Suprapubic skin (tissue), 4 donors: ENCODE measurements around the gene ADARB1. TPM values are rescaled to one million over a fixed set of nuclear protein-coding genes. Genes with fewer than 3 reads are reported as not detected.

Experiments used
- DNase-seq, 2 donors: peaks; one replicate each; pipeline ENCODE4 v3.0.0-alpha.2; 2019; ENCODE audit warnings: low spot score in 2 of 2
- H3K27ac ChIP-seq: fragments of 200-600 bp; sonication (generic); one replicate; pipeline ENCODE4 v1.5.1; 2019
- H3K27me3 ChIP-seq: fragments of 200-600 bp; sonication (generic); one replicate; pipeline ENCODE4 v1.5.1; 2019
- H3K36me3 ChIP-seq: fragments of 200-600 bp; sonication (generic); one replicate; pipeline ENCODE4 v1.5.1; 2019
- H3K4me1 ChIP-seq: fragments of 200-600 bp; sonication (generic); one replicate; pipeline ENCODE4 v1.5.1; 2019
- H3K4me3 ChIP-seq: fragments of 200-600 bp; sonication (generic); one replicate; pipeline ENCODE4 v1.5.1; 2019; ENCODE audit warnings: mild to moderate bottlenecking
- H3K9me3 ChIP-seq: fragments of 200-600 bp; sonication (generic); one replicate; pipeline ENCODE4 v1.5.1; 2019
- CTCF ChIP-seq, 2 donors: fragments of 200-600 bp in 1 of 2; fragments of 450-650 bp in 1 of 2; sonication (generic) in 1 of 2; IDR thresholded peaks; one replicate each; pipeline ENCODE4 v1.5.1; 2016 to 2019; ENCODE audit warnings: antibody characterized with exemption in 2 of 2, mild to moderate bottlenecking in 1 of 2, moderate library complexity in 1 of 2
- EP300 ChIP-seq: sonication (generic); formaldehyde crosslinking; IDR thresholded peaks from one replicate; pipeline ENCODE4 v1.6.1; 2017; ENCODE audit warnings: antibody characterized with exemption
- POLR2A ChIP-seq, 2 donors: fragments of 450-650 bp; IDR thresholded peaks; one replicate each; pipeline ENCODE4 v1.6.1; 2017; ENCODE audit warnings: antibody characterized with exemption in 2 of 2, mild to moderate bottlenecking in 2 of 2, moderate library complexity in 2 of 2
- POLR2AphosphoS5 ChIP-seq, 3 donors: sonication (generic); formaldehyde crosslinking; IDR thresholded peaks; one replicate each; pipeline ENCODE4 v1.6.1; 2017; ENCODE audit warnings: antibody characterized with exemption in 3 of 3
- WGBS: methylation state at CpG from one replicate; pipeline ENCODE4 v1.1.5; 2018; 5-methylcytosine and 5-hydroxymethylcytosine counted together
- total RNA-seq, 4 donors: library from RNA; depleted of rRNA; stranded (reverse); fragments of >200 nt; gene quantifications; one replicate each; pipeline ENCODE4 v1.1.0, GENCODE V29; 2016

ADARB1 gene
- total RNA-seq, 4 donors from 2014 or later, result 13.2 to 23.6 (median 20.3) TPM

GRCh38 chr21:45090966-45091365 lies 16.6 kb downstream of the ADARB1 start:
- no peak for TF ChIP-seq CTCF (IDR thresholded peaks at IDR 0.05)
- no peak for TF ChIP-seq POLR2A (IDR thresholded peaks at IDR 0.05)
- no peak for TF ChIP-seq EP300
- no peak for TF ChIP-seq POLR2AphosphoS5 (IDR thresholded peaks at IDR 0.05)
- H3K4me1 ChIP-seq, result peaks cover 11% of the 10 kb centered on the region
- DNase-seq, result no peak
- H3K36me3 ChIP-seq, result no peaks in the 10 kb centered on the region
- H3K27ac ChIP-seq, result no peak overlapping the region
- no peak overlapping the region for H3K4me3 ChIP-seq
- H3K27me3 ChIP-seq, result no peaks in the 10 kb centered on the region
- no peaks in the 10 kb centered on the region for H3K9me3 ChIP-seq
- WGBS, result 77% methylated on average over 4 of the region's 4 CpGs

GRCh38 chr21:45091550-45092322 lies 17.4 kb downstream of the ADARB1 start:
- 60% methylated on average over 7 of the region's 7 CpGs for WGBS
- H3K4me1 ChIP-seq, result peaks cover 16% of the 10 kb centered on the region
- DNase-seq, result no peak
- no peak overlapping the region for H3K4me3 ChIP-seq
- no peaks in the 10 kb centered on the region for H3K9me3 ChIP-seq
- no peak overlapping the region for H3K27ac ChIP-seq
- no peak for TF ChIP-seq POLR2AphosphoS5 (IDR thresholded peaks at IDR 0.05)
- TF ChIP-seq POLR2A (IDR thresholded peaks at IDR 0.05), result no peak
- no peak for TF ChIP-seq EP300
- TF ChIP-seq CTCF (IDR thresholded peaks at IDR 0.05), result no peak
- no peaks in the 10 kb centered on the region for H3K27me3 ChIP-seq
- no peaks in the 10 kb centered on the region for H3K36me3 ChIP-seq

GRCh38 chr21:45093035-45093532 lies 18.7 kb downstream of the ADARB1 start:
- peaks cover 16% of the 10 kb centered on the region for H3K4me1 ChIP-seq
- H3K27ac ChIP-seq, result peak overlapping the region; percentile 55
- WGBS, result 49% methylated on average over 12 of the region's 12 CpGs
- H3K4me3 ChIP-seq, result no peak overlapping the region
- no peaks in the 10 kb centered on the region for H3K9me3 ChIP-seq
- H3K27me3 ChIP-seq, result no peaks in the 10 kb centered on the region
- no peak for TF ChIP-seq EP300
- no peak for TF ChIP-seq POLR2AphosphoS5 (IDR thresholded peaks at IDR 0.05)
- TF ChIP-seq POLR2A (IDR thresholded peaks at IDR 0.05), result no peak
- H3K36me3 ChIP-seq, result no peaks in the 10 kb centered on the region
- no peak for DNase-seq

GRCh38 chr21:45094412-45094811 lies 20.0 kb downstream of the ADARB1 start:
- Histone ChIP-seq H3K27me3 (no peaks in the 10 kb centered on the region), H3K27ac (no peak overlapping the region), H3K36me3 (no peaks in the 10 kb centered on the region), H3K4me1 (peaks cover 21% of the 10 kb centered on the region), H3K9me3 (no peaks in the 10 kb centered on the region), H3K4me3 (no peak overlapping the region)
- 64% methylated on average over 7 of the region's 7 CpGs for WGBS
- TF ChIP-seq EP300 (no peak), POLR2AphosphoS5 (IDR thresholded peaks at IDR 0.05) (no peak), CTCF (IDR thresholded peaks at IDR 0.05) (no peak)
- no peak for DNase-seq

- no peaks in the 10 kb centered on the region for H3K9me3 ChIP-seq
- H3K4me1 ChIP-seq, result peaks cover 21% of the 10 kb centered on the region
- no peak overlapping the region for H3K27ac ChIP-seq
- no peak for TF ChIP-seq EP300
- TF ChIP-seq POLR2AphosphoS5 (IDR thresholded peaks at IDR 0.05), result no peak
- TF ChIP-seq POLR2A (IDR thresholded peaks at IDR 0.05), result no peak
- no peak for TF ChIP-seq CTCF (IDR thresholded peaks at IDR 0.05)
- H3K27me3 ChIP-seq, result no peaks in the 10 kb centered on the region
- H3K4me3 ChIP-seq, result no peak overlapping the region
- DNase-seq, result no peak
- 85% methylated on average over 10 of the region's 11 CpGs for WGBS
- no peaks in the 10 kb centered on the region for H3K36me3 ChIP-seq
These were observed 21.1 kb downstream of the ADARB1 start for GRCh38 chr21:45095505-45095904.
